ENCODE data around the gene SYCP2L.
"Not testable (repeated sequence)": the region's sequence is repeated elsewhere in the genome, so short reads cannot be mapped to it uniquely, and the experiment has no call there.

Gene SYCP2L

DNA sequence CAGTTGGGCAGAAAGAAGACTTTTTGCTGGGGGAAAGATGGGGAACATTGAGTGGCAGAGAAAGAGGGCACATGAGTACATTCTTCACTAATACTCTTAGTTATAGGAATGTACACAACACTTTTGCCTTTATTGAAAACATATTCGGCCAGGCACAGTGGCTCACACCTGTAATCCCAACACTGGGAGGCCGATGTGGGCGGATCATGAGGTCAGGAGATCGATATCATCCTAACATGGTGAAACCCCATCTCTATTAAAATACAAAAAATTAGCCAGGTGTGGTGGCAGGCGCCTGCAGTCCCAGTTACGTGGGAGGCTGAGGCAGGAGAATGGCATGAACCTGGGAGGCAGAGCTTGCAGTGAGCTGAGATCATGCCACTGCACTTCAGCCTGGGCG is 23.8 kb upstream of the SYCP2L start:
- not testable (repeated sequence) for H3K9me3 Mint-ChIP-seq; H3K36me3 Mint-ChIP-seq (ENCODE audit: low read depth); H3K27me3 Mint-ChIP-seq; H3K27ac Mint-ChIP-seq; H3K4me1 Mint-ChIP-seq (ENCODE audit: low read depth); H3K4me3 Mint-ChIP-seq; DNase-seq

GRCh38 chr6:10866709-10867108 is 20.1 kb upstream of the SYCP2L start:
- not testable (repeated sequence) for H3K4me3 Mint-ChIP-seq

GRCh38 chr6:10867952-10868351 is 18.9 kb upstream of the SYCP2L start:
- DNase-seq: no peak
- H3K27ac Mint-ChIP-seq: no peak overlapping the region
- H3K4me1 Mint-ChIP-seq (ENCODE audit: low read depth): no peaks in the 10 kb centered on the region
- H3K36me3 Mint-ChIP-seq (ENCODE audit: low read depth): no peaks in the 10 kb centered on the region
- no peaks in the 10 kb centered on the region for H3K9me3 Mint-ChIP-seq
- no peak overlapping the region for H3K4me3 Mint-ChIP-seq
- H3K27me3 Mint-ChIP-seq: peaks cover 6% of the 10 kb centered on the region

More at GRCh38 chr6:10866709-10867108, 20.1 kb upstream of the SYCP2L start:
- not testable (repeated sequence) for H3K36me3 Mint-ChIP-seq (ENCODE audit: low read depth); DNase-seq; H3K27me3 Mint-ChIP-seq; H3K27ac Mint-ChIP-seq; H3K4me1 Mint-ChIP-seq (ENCODE audit: low read depth); H3K9me3 Mint-ChIP-seq

DNA sequence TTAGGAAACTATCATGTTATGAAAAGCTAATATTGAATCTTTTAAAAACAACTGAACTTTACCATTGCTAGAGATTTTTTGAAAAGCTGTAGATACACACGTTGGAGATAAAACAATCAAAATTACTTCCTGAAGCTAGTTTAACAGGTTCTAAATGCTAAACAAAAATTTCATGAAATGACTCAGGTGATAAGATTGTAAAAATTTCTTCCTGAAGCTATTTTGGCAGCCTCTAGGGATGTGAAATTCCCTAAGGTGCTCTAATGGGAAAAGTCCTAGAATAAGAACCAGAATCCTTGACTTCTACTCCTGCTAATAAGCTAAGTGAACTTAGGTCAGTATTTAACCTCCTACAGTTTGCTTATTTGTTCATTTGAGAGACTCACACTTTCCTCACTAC is 13.5 kb upstream of the SYCP2L start:
- no peak for DNase-seq
- Mint-ChIP-seq H3K4me1 (ENCODE audit: low read depth) (no peaks in the 10 kb centered on the region), H3K27ac (no peak overlapping the region), H3K27me3 (peaks cover 32% of the 10 kb centered on the region), H3K9me3 (no peaks in the 10 kb centered on the region), H3K4me3 (no peak overlapping the region), H3K36me3 (ENCODE audit: low read depth) (no peaks in the 10 kb centered on the region)

- H3K4me3 Mint-ChIP-seq: no peak overlapping the region
- H3K27me3 Mint-ChIP-seq: peaks cover 36% of the 10 kb centered on the region
- no peaks in the 10 kb centered on the region for H3K4me1 Mint-ChIP-seq (ENCODE audit: low read depth)
- no peaks in the 10 kb centered on the region for H3K9me3 Mint-ChIP-seq
- H3K36me3 Mint-ChIP-seq (ENCODE audit: low read depth): no peaks in the 10 kb centered on the region
- H3K27ac Mint-ChIP-seq: no peak overlapping the region
- no peak for DNase-seq
Measured at GRCh38 chr6:10874207-10874606, 12.6 kb upstream of the SYCP2L start.

GRCh38 chr6:10875026-10875425 is 11.8 kb upstream of the SYCP2L start:
- Mint-ChIP-seq H3K4me3 (no peak overlapping the region), H3K36me3 (ENCODE audit: low read depth) (no peaks in the 10 kb centered on the region), H3K9me3 (no peaks in the 10 kb centered on the region), H3K27ac (no peak overlapping the region), H3K4me1 (ENCODE audit: low read depth) (no peaks in the 10 kb centered on the region), H3K27me3 (peaks cover 44% of the 10 kb centered on the region)
- DNase-seq: no peak

- Mint-ChIP-seq H3K27ac (no peak overlapping the region), H3K9me3 (no peaks in the 10 kb centered on the region), H3K27me3 (peaks cover 58% of the 10 kb centered on the region)
Measured at GRCh38 chr6:10877012-10877411, 9.8 kb upstream of the SYCP2L start.

DNA sequence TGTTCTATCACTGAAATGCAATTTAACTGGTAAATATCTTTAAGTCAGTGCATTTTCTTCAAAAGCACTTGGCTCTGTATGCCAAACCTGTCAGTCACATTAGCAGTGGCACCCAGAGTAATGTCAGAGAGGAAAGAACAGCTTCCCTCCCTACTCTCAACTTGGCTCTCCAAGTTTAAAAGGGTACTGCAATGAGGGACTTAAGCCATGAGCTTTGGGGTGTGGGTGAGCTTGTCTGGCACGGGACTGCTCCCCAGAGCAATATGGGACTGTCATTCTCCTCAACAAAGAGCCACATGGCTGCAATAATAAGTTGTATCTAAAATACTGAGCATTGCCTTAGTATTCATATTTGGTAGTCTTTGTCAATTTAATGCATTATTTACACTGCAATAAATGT is 9.0 kb upstream of the SYCP2L start:
- H3K9me3 Mint-ChIP-seq: no peaks in the 10 kb centered on the region
- H3K27me3 Mint-ChIP-seq: peaks cover 67% of the 10 kb centered on the region
- H3K4me3 Mint-ChIP-seq: no peak overlapping the region
- no peaks in the 10 kb centered on the region for H3K36me3 Mint-ChIP-seq (ENCODE audit: low read depth)
- no peak for DNase-seq
- H3K4me1 Mint-ChIP-seq (ENCODE audit: low read depth): peaks cover 8% of the 10 kb centered on the region
- no peak overlapping the region for H3K27ac Mint-ChIP-seq

More at GRCh38 chr6:10877012-10877411, 9.8 kb upstream of the SYCP2L start:
- Mint-ChIP-seq H3K4me1 (ENCODE audit: low read depth) (peaks cover 4% of the 10 kb centered on the region), H3K4me3 (no peak overlapping the region), H3K36me3 (ENCODE audit: low read depth) (no peaks in the 10 kb centered on the region)
- no peak for DNase-seq

GRCh38 chr6:10880366-10880765 is 6.5 kb upstream of the SYCP2L start:
- Mint-ChIP-seq H3K9me3 (no peaks in the 10 kb centered on the region), H3K27me3 (peaks cover 74% of the 10 kb centered on the region), H3K36me3 (ENCODE audit: low read depth) (no peaks in the 10 kb centered on the region), H3K4me3 (no peak overlapping the region), H3K4me1 (ENCODE audit: low read depth) (peaks cover 13% of the 10 kb centered on the region), H3K27ac (no peak overlapping the region)
- DNase-seq: no peak

DNA sequence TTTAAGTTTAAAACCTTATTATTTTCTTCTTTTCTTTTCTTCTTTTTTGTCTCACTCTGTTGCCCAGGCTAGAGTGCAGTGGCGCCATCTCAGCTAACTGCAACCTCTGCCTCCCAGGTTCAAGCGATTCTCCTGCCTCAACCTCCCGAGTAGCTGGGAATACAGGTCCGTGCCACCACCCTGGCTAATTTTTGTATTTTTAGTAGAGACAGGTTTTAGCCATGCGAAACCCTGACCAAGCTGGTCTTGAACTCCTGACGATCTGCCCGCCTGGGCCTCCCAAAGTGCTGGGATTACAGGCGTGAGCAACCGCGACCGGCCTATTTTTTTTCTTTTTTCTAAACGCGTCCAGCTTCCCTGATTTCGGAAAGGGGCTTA is 4.6 kb upstream of the SYCP2L start:
- Mint-ChIP-seq H3K27me3 (peaks cover 85% of the 10 kb centered on the region), H3K4me1 (ENCODE audit: low read depth) (peaks cover 19% of the 10 kb centered on the region)
- H3K9me3 Mint-ChIP-seq; H3K36me3 Mint-ChIP-seq (ENCODE audit: low read depth); DNase-seq; H3K4me3 Mint-ChIP-seq; H3K27ac Mint-ChIP-seq: not testable (repeated sequence)

DNA sequence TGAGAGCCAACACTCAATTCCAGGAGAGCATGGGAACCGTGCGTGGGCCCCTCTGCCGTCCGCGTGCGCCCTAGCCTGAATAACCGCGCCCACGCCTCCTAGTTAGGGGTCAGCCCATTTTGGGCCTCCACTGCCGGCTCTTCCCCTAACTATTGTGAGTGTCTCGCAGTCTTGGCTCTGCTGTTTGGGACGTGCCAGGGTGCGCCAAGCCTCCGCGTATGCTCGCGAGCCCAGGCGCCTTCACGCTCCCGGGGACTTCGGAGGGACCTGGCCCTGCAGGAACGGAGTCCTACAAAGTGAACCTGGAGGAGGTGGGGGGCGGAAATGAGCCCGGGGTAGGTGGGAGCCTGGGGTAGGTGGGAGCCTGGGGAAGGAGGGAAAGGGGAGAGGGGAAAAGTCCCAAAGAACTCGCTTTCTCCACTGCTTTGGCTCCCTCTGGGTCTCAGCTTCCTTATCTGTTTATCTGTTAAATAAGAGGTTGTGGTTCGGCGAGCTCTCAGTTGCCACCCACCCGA is 4.1 kb upstream of the SYCP2L start:
- no peak for DNase-seq
- Mint-ChIP-seq H3K4me3 (no peak overlapping the region), H3K4me1 (ENCODE audit: low read depth) (peaks cover 22% of the 10 kb centered on the region), H3K9me3 (no peaks in the 10 kb centered on the region), H3K27ac (no peak overlapping the region), H3K36me3 (ENCODE audit: low read depth) (no peaks in the 10 kb centered on the region), H3K27me3 (peaks cover 86% of the 10 kb centered on the region)

GRCh38 chr6:10883312-10884244 is 3.3 kb upstream of the SYCP2L start:
- Mint-ChIP-seq H3K27ac (no peak overlapping the region), H3K36me3 (ENCODE audit: low read depth) (no peaks in the 10 kb centered on the region), H3K4me1 (ENCODE audit: low read depth) (peaks cover 24% of the 10 kb centered on the region), H3K9me3 (peaks cover 3% of the 10 kb centered on the region), H3K27me3 (peaks cover 89% of the 10 kb centered on the region), H3K4me3 (no peak overlapping the region)
- no peak for DNase-seq

- DNase-seq: no peak
- H3K4me3 Mint-ChIP-seq: no peak overlapping the region
- peaks cover 93% of the 10 kb centered on the region for H3K27me3 Mint-ChIP-seq
- no peak overlapping the region for H3K27ac Mint-ChIP-seq
- H3K36me3 Mint-ChIP-seq (ENCODE audit: low read depth): no peaks in the 10 kb centered on the region
- peaks cover 24% of the 10 kb centered on the region for H3K4me1 Mint-ChIP-seq (ENCODE audit: low read depth)
- peaks cover 4% of the 10 kb centered on the region for H3K9me3 Mint-ChIP-seq
Measured at GRCh38 chr6:10884245-10884972, 2.4 kb upstream of the SYCP2L start.

- H3K27ac Mint-ChIP-seq; H3K36me3 Mint-ChIP-seq (ENCODE audit: low read depth); DNase-seq; H3K9me3 Mint-ChIP-seq: not testable (repeated sequence)
- Mint-ChIP-seq H3K4me3 (peak overlapping the region; percentile 74), H3K27me3 (peaks cover 91% of the 10 kb centered on the region), H3K4me1 (ENCODE audit: low read depth) (peaks cover 24% of the 10 kb centered on the region)
Measured at GRCh38 chr6:10886365-10886690, 524 bp upstream of the SYCP2L start.

DNA sequence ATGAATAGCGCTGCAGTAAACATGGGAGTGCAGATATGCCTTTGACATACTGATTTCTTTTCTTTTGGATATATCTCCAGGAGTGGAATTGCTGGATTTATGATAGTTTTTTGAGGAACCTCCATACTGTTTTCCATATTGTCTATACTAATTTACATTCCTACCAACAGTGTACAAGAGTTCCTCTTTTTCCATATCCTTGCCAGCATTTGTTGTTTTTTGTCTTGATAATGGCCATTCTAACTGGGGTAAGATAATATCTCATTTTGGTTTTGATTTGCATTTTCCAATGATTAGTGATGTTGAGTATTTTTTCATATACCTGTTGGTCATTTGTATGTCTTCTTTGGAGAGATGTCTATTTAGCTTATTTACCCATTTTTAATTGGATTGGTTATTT is 3.3 kb downstream of the SYCP2L start:
- Mint-ChIP-seq H3K27ac (no peak overlapping the region), H3K27me3 (peaks cover 69% of the 10 kb centered on the region), H3K36me3 (ENCODE audit: low read depth) (no peaks in the 10 kb centered on the region), H3K9me3 (peaks cover 5% of the 10 kb centered on the region), H3K4me1 (ENCODE audit: low read depth) (peaks cover 11% of the 10 kb centered on the region), H3K4me3 (no peak overlapping the region)
- no peak for DNase-seq

All from activated T-cell treated with anti-CD3 and anti-CD28 coated beads, Interleukin-2, amount 50 U/mL, for 24 hours (primary cell).